K562 (cell line): ENCODE measurements around the gene TMEM205. TPM values are rescaled to one million over a fixed set of nuclear protein-coding genes. Genes with fewer than 3 reads are reported as not detected.

ENCODE experiments used
- ATAC-seq: fragments of 200-7000 bp; cut with Tn5 transposase; 3 replicates; pipeline ENCODE4 v1.9.1; 2020; ENCODE audit warnings: moderate library complexity
- BruUV-seq: library from RNA; stranded (reverse); fragments of 400-500 nt; replicated peaks from 2 replicates; lab custom pipeline; 2021; lab: Mats Ljungman, UMichigan
- CTCF ChIA-PET: fragments of 300-600 bp; formaldehyde crosslinking; extraction: SDS; loops from one replicate; lab custom pipeline; 2021; ENCODE audit warnings: low intra/inter-chr PET ratio; lab: Yijun Ruan, JAX
- POLR2A ChIA-PET: fragments of 300-600, 350-650 bp; sonication (Branson Sonifier 250); formaldehyde crosslinking; extraction: SDS; loops from one replicate; lab custom pipeline; 2021; ENCODE audit warnings: antibody characterized with exemption, inconsistent platforms; lab: Yijun Ruan, JAX
- DNase-seq, 4 experiments: peaks; one replicate each; pipeline versions ENCODE4 v3.0.0 to v3.0.0-alpha.2; 2011 to 2018; ENCODE audit warnings: low spot score in 3 of 4, mixed read lengths in 3 of 4; ENCODE audit errors: extremely low read depth in 1 of 4
- FAIRE-seq: peaks from 2 replicates; lab custom pipeline; 2011; peaks lifted over from hg19 to GRCh38; lab: Jason Lieb, UNC
- H2AFZ ChIP-seq: 2 replicates; pipeline ENCODE4 v1.6.0; 2011; ENCODE audit warnings: low read depth, low read length, control low read depth, inconsistent platforms
- H3K27ac ChIP-seq: fragments of 200-600 bp; 3 replicates; pipeline ENCODE4 v1.8.0; 2011; ENCODE audit warnings: low read depth, mild to moderate bottlenecking, control low read depth, inconsistent platforms, low read length, moderate library complexity, mixed read lengths; ENCODE audit errors: extremely low read depth
- H3K27me3 ChIP-seq, 2 experiments: fragments of 300-600 bp in 1 of 2; 2 replicates in 1 of 2; 3 replicates in 1 of 2; pipeline versions ENCODE4 v1.6.0 to v1.8.0; 2011; ENCODE audit warnings: inconsistent platforms in 2 of 2, low read length in 2 of 2, mild to moderate bottlenecking in 1 of 2, mixed read lengths in 1 of 2, moderate library complexity in 1 of 2; ENCODE audit not compliant: control insufficient read depth in 2 of 2, insufficient read depth in 2 of 2
- H3K36me3 ChIP-seq: fragments of 300-600 bp; 3 replicates; pipeline ENCODE4 v1.8.0; 2011; ENCODE audit warnings: mild to moderate bottlenecking, low read length, inconsistent platforms; ENCODE audit not compliant: control insufficient read depth, insufficient read depth
- H3K4me1 ChIP-seq, 2 experiments: fragments of 200-600 bp in 1 of 2; replicated peaks in 1 of 2; 2 replicates in 1 of 2; 3 replicates in 1 of 2; pipeline versions ENCODE4 v1.5.1 to v1.8.0; 2011; ENCODE audit warnings: inconsistent platforms in 2 of 2, low read length in 2 of 2, mild to moderate bottlenecking in 1 of 2, mixed read lengths in 1 of 2, moderate library complexity in 1 of 2; ENCODE audit not compliant: control insufficient read depth in 2 of 2, insufficient read depth in 2 of 2
- H3K4me2 ChIP-seq: 2 replicates; pipeline ENCODE4 v1.6.1; 2011; ENCODE audit warnings: low read length, control low read depth, inconsistent platforms, mixed read lengths; ENCODE audit not compliant: insufficient read depth
- H3K4me3 ChIP-seq: fragments of 200-600 bp; sonication (generic), shearing (Covaris generic); 2 replicates; pipeline ENCODE4 v1.5.1; 2016; ENCODE audit warnings: control low read depth, inconsistent platforms
- H3K79me2 ChIP-seq: fragments of 200-600 bp; 3 replicates; pipeline ENCODE4 v1.8.0; 2011; ENCODE audit warnings: low read length, inconsistent platforms; ENCODE audit not compliant: control insufficient read depth, insufficient read depth
- H3K9ac ChIP-seq, 2 experiments: 2 replicates each; pipeline versions ENCODE4 v1.6.0 to v1.6.1; 2011; ENCODE audit warnings: low read depth in 2 of 2, low read length in 2 of 2, control low read depth in 1 of 2, inconsistent platforms in 1 of 2, mild to moderate bottlenecking in 1 of 2, mixed read lengths in 1 of 2; ENCODE audit not compliant: insufficient read depth in 1 of 2
- H3K9me1 ChIP-seq: one replicate; pipeline ENCODE4 v1.6.0; 2011; ENCODE audit warnings: inconsistent platforms, mild to moderate bottlenecking, low read length, moderate library complexity; ENCODE audit not compliant: control insufficient read depth, insufficient read depth
- H3K9me3 ChIP-seq: replicated peaks from 2 replicates; pipeline ENCODE4 v1.5.1; 2011; ENCODE audit warnings: low read depth, low read length, inconsistent platforms; ENCODE audit not compliant: control insufficient read depth, insufficient read depth
- H4K20me1 ChIP-seq: replicated peaks from 2 replicates; pipeline ENCODE4 v1.6.1; 2011; ENCODE audit warnings: low read length, inconsistent platforms, mixed read lengths; ENCODE audit not compliant: control insufficient read depth, insufficient read depth
- BACH1 ChIP-seq: fragments of 200-800 bp; sonication (Bioruptor generic); IDR thresholded peaks from 2 replicates; pipeline ENCODE4 v1.6.1; 2016; ENCODE audit warnings: missing genetic modification characterization, missing compliant biosample characterization
- CBX5 ChIP-seq: IDR thresholded peaks from 2 replicates; pipeline ENCODE4 v1.6.1; 2014; ENCODE audit warnings: low read depth, borderline replicate concordance
- CCNT2 ChIP-seq: IDR thresholded peaks from 2 replicates; pipeline ENCODE4 v1.6.1; 2011; ENCODE audit warnings: borderline replicate concordance, low read depth, mild to moderate bottlenecking, moderate library complexity, mixed read lengths, low read length; ENCODE audit not compliant: insufficient read length; ENCODE audit errors: extremely low read depth
- FOXJ3 ChIP-seq: sonication (generic); formaldehyde crosslinking; IDR thresholded peaks from 2 replicates; pipeline ENCODE4 v1.4.0; 2020; ENCODE audit warnings: mild to moderate bottlenecking, missing genetic modification reagents
- FUS ChIP-seq: fragments of 200-400 bp; formaldehyde crosslinking; optimal IDR thresholded peaks from 2 replicates; pipeline ENCODE3; 2017; ENCODE audit warnings: low read depth, low read length
- HDAC1 ChIP-seq, 2 experiments: fragments of 450-650 bp; IDR thresholded peaks; 2 replicates each; pipeline ENCODE4 v1.6.1; 2016 to 2017; ENCODE audit warnings: inconsistent platforms in 1 of 2, mild to moderate bottlenecking in 1 of 2, moderate library complexity in 1 of 2
- KDM1A ChIP-seq, 2 experiments: fragments of 450-650 bp; IDR thresholded peaks; 2 replicates each; pipeline ENCODE4 v1.6.1; 2016; ENCODE audit warnings: mild to moderate bottlenecking in 2 of 2
- MAFF ChIP-seq: IDR thresholded peaks from 2 replicates; pipeline ENCODE4 v1.6.1; 2012; ENCODE audit warnings: low read length, improper control_type of control experiment
- PTBP1 ChIP-seq: fragments of 200-400 bp; formaldehyde crosslinking; IDR thresholded peaks from 2 replicates; pipeline ENCODE4 v1.6.1; 2017; ENCODE audit warnings: low read depth, low read length
- PTTG1 ChIP-seq: fragments of 450-650 bp; IDR thresholded peaks from 2 replicates; pipeline ENCODE4 v1.6.1; 2016; ENCODE audit warnings: low read depth, mild to moderate bottlenecking, missing genetic modification characterization, missing compliant biosample characterization
- RB1 ChIP-seq: fragments of 450-650 bp; IDR thresholded peaks from 2 replicates; pipeline ENCODE4 v1.6.1; 2017; ENCODE audit warnings: low read depth, mild to moderate bottlenecking
- SREBF1 ChIP-seq: fragments of 150-350 bp; IDR thresholded peaks from 2 replicates; pipeline ENCODE4 v1.6.1; 2014; ENCODE audit warnings: antibody characterized with exemption, low read depth, low read length, borderline replicate concordance
- SRF ChIP-seq, 2 experiments: fragments of 250-450, 450-650 bp in 1 of 2; sonication (Bioruptor Pico) in 1 of 2; sonication (generic) in 1 of 2; formaldehyde crosslinking; IDR thresholded peaks; 2 replicates each; pipeline versions ENCODE4 v1.5.0 to v1.5.1; 2020 to 2022; ENCODE audit warnings: mild to moderate bottlenecking in 1 of 2, missing genetic modification reagents in 1 of 2
- ZBTB8A ChIP-seq: fragments of 450-650 bp; IDR thresholded peaks from 2 replicates; pipeline ENCODE4 v1.6.1; 2018; ENCODE audit warnings: mild to moderate bottlenecking, moderate library complexity; ENCODE audit not compliant: partially characterized antibody
- ZKSCAN8 ChIP-seq: fragments of 200-800 bp; sonication (Bioruptor generic); IDR thresholded peaks from 2 replicates; pipeline ENCODE4 v1.6.1; 2016; ENCODE audit warnings: missing genetic modification characterization, missing compliant biosample characterization
- ZNF239 ChIP-seq: fragments of 250-450 bp; sonication (Bioruptor Pico); IDR thresholded peaks from 2 replicates; pipeline ENCODE4 v1.4.0; 2020; ENCODE audit warnings: mild to moderate bottlenecking
- ZNF263 ChIP-seq: sonication (generic); formaldehyde crosslinking; IDR thresholded peaks from 2 replicates; pipeline ENCODE4 v1.8.0; 2022; ENCODE audit warnings: mild to moderate bottlenecking, missing genetic modification reagents, borderline replicate concordance
- ZNF274 ChIP-seq: IDR thresholded peaks from 2 replicates; pipeline ENCODE4 v1.6.1; 2011; ENCODE audit warnings: low read depth, mild to moderate bottlenecking, low read length, moderate library complexity, borderline replicate concordance
- ZNF311 ChIP-seq: fragments of 250-450 bp; sonication (Bioruptor Pico); IDR thresholded peaks from 2 replicates; pipeline ENCODE4 v1.4.0; 2020; ENCODE audit warnings: mild to moderate bottlenecking, moderate library complexity
- WGBS: fragments of 100-300 bp; shearing (Covaris generic); methylation state at CpG from one replicate; pipeline ENCODE4 v1.1.6; 2016; ENCODE audit warnings: low coverage, mixed read lengths; ENCODE audit not compliant: insufficient coverage; ENCODE audit errors: missing lambda C conversion rate; 5-methylcytosine and 5-hydroxymethylcytosine counted together
- in situ Hi-C: fragments of 300-500 bp; cut with MboI; formaldehyde crosslinking; loops from 4 replicates; pipeline ENCODE4 v1.15.0; 2018; ENCODE audit warnings: inconsistent platforms, mixed read lengths
- intact Hi-C: fragments of 100-400 bp; cut with micrococcal nuclease; formaldehyde crosslinking; loops from 2 replicates; pipeline ENCODE4 v1.14.2; 2022
- polyA plus RNA-seq, 8 experiments: library from polyadenylated mRNA; depleted of rRNA in 4 of 8; stranded (reverse) in 5 of 8; unstranded in 3 of 8; fragments of >200 nt; fragmentation: Nextera tagmentation in 2 of 8; fragmentation: Illumina TruSeq in 1 of 8; extraction: Ambion mirVana in 2 of 8; extraction: Trizol in 1 of 8; gene quantifications; 2 replicates each; pipeline versions ENCODE4 v1.2.1 to v1.2.3, GENCODE V29; 2011 to 2014; ENCODE audit warnings: inconsistent platforms in 1 of 8, missing spikeins in 1 of 8
- total RNA-seq, 7 experiments: library from RNA; depleted of rRNA in 6 of 7; stranded (reverse); fragments of >200 nt in 6 of 7; fragmentation: Illumina TruSeq in 2 of 7; extraction: Trizol in 2 of 7; gene quantifications; 2 replicates each; pipeline versions ENCODE4 v1.2.1 to v1.2.3, GENCODE V29; 2011 to 2021; ENCODE audit warnings: low replicate concordance in 1 of 7
- TF ChIP-seq, protein P1 (sequence below): fragments of 450-650 bp; IDR thresholded peaks from 2 replicates; pipeline ENCODE4 v1.6.1; 2016; ENCODE audit warnings: antibody characterized with exemption
- TF ChIP-seq, protein P2 (sequence below): fragments of 450-650 bp; IDR thresholded peaks from 2 replicates; pipeline ENCODE4 v1.6.1; 2014; ENCODE audit warnings: low read depth, mild to moderate bottlenecking, moderate library complexity, borderline replicate concordance

Gene TMEM205
- total and polyA plus RNA-seq, 9 of the 15 experiments (the other 6 are each of a cell fraction or from before 2014, with no cell fraction given) = 21.3 to 81.5 (median 44.1) TPM

DNA sequence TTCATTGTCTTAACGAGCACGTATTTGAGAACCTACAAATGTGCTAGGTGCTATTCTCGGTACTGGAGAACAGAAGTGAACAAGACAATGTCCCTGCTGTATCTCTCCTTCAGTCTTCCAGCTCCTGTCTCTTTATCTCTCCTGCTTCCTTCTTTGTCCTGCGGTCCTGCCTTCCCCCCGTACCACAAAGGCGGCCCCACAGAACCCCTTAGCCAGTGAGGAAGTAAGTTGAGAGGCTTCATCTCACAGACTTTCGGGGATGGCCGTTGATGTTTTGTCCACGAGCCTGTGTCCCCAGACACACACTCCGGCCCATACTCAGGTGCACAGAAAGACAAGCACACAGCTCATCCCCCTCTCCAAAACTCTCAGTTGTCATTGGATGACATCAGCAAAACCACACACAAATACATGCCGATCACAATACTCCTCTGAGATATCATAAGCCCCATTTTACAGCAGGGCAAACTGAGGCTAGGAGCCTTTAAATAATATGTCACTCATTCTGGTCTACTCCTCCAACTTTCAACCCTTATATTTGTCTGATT, 27.9 kb upstream of the TMEM205 start:
- DNase-seq = peak in 1 of 4 experiments; percentile 20
- H3K36me3 ChIP-seq = peaks cover 19% of the 10 kb centered on the region
- H2AFZ ChIP-seq = peak overlapping the region; percentile 97
- peak overlapping the region; percentile 77 to 96; a peak in 3 of 4 replicates for H3K9ac ChIP-seq
- H3K9me1 ChIP-seq = no peaks in the 10 kb centered on the region
- peak overlapping the region; percentile 59 for H3K4me3 ChIP-seq
- H3K79me2 ChIP-seq = peaks cover 16% of the 10 kb centered on the region; the same call in 2 of the 3 replicates
- H3K27ac ChIP-seq = peak overlapping the region; percentile 84; the same call in 2 of the 3 replicates
- POLR2A ChIA-PET = interaction anchor here (0.6 to 3.6 kb wide), 17 partner anchors 10 to 276 kb away, joined by 3 to 36 read pairs (median 3); partner anchors contain the start of genes CCDC159, ECSIT, EPOR and RAB3D
- H4K20me1 ChIP-seq = peaks cover 11% of the 10 kb centered on the region
- peaks cover 22 to 31% of the 10 kb centered on the region in 2 experiments for H3K4me1 ChIP-seq
- peak overlapping the region; percentile 84 for H3K4me2 ChIP-seq
- WGBS = 21% methylated on average over 11 of the region's 11 CpGs
- no TSS peak for BruUV-seq
- ATAC-seq = no peak
- no peak for FAIRE-seq
- in situ Hi-C loops (no loop called here), intact Hi-C loops (loop anchor here (2.0 kb wide), 1 partner anchor 61 kb away; the partner anchor contains the start of genes ODAD3 and PRKCSH)
- no peaks in the 10 kb centered on the region for H3K9me3 ChIP-seq
- CTCF ChIA-PET = no interaction called here
- H3K27me3 ChIP-seq = no peaks in the 10 kb centered on the region
- peak in 1 of 2 experiments; percentile 13; a peak in 1 of 4 replicates for TF ChIP-seq SRF (CRISPR knock-in tag; IDR thresholded peaks at IDR 0.05)
- TF ChIP-seq, protein P1, sequence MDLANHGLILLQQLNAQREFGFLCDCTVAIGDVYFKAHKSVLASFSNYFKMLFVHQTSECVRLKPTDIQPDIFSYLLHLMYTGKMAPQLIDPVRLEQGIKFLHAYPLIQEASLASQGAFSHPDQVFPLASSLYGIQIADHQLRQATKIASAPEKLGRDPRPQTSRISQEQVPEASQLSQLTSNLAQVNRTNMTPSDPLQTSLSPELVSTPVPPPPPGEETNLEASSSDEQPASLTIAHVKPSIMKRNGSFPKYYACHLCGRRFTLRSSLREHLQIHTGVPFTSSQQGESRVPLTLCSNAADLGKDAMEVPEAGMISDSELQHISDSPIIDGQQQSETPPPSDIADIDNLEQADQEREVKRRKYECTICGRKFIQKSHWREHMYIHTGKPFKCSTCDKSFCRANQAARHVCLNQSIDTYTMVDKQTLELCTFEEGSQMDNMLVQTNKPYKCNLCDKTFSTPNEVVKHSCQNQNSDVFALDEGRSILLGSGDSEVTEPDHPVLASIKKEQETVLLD = no peak
- no peak for TF ChIP-seq ZNF263
- no peak for TF ChIP-seq ZNF239 (CRISPR knock-in tag)
- no peak for TF ChIP-seq CCNT2
- TF ChIP-seq ZNF311 (CRISPR knock-in tag) = no peak
- TF ChIP-seq FUS = no peak
- no peak for TF ChIP-seq CBX5
- TF ChIP-seq SREBF1 = no peak
- TF ChIP-seq, protein P2, sequence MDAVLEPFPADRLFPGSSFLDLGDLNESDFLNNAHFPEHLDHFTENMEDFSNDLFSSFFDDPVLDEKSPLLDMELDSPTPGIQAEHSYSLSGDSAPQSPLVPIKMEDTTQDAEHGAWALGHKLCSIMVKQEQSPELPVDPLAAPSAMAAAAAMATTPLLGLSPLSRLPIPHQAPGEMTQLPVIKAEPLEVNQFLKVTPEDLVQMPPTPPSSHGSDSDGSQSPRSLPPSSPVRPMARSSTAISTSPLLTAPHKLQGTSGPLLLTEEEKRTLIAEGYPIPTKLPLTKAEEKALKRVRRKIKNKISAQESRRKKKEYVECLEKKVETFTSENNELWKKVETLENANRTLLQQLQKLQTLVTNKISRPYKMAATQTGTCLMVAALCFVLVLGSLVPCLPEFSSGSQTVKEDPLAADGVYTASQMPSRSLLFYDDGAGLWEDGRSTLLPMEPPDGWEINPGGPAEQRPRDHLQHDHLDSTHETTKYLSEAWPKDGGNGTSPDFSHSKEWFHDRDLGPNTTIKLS = no peak
- no peak for TF ChIP-seq ZNF274
- TF ChIP-seq PTBP1 = peak; percentile 37; the same call in 1 of the 2 replicates
- peak; percentile 97 to 99 for TF ChIP-seq KDM1A (IDR thresholded peaks at IDR 0.05)
- no peak for TF ChIP-seq PTTG1 (tag)
- peak in 1 of 2 experiments; percentile 63; a peak in 2 of 4 replicates for TF ChIP-seq HDAC1 (IDR thresholded peaks at IDR 0.05)
- peak; percentile 22; the same call in 1 of the 2 replicates for TF ChIP-seq MAFF
- no peak for TF ChIP-seq FOXJ3
- no peak for TF ChIP-seq ZKSCAN8
- TF ChIP-seq RB1 = no peak
- no peak for TF ChIP-seq BACH1 (tag)
- TF ChIP-seq ZBTB8A = no peak
